Stimulated activated CD4-positive, alpha-beta T cell treated with anti-CD3 and anti-CD28 coated beads, Interleukin-12 subunit alpha, Interleukin-12 subunit beta, amount 100 ng/mL, for 4 hours (primary cell): Measurements from ENCODE around the gene SLC2A14.
"Not testable (repeated sequence)": the region's sequence is repeated elsewhere in the genome, so short reads cannot be mapped to it uniquely, and the experiment has no call there.

Experiments used
- DNase-seq: peaks from one replicate; pipeline ENCODE4 v3.0.0-alpha.2; 2020

SLC2A14 gene

DNA sequence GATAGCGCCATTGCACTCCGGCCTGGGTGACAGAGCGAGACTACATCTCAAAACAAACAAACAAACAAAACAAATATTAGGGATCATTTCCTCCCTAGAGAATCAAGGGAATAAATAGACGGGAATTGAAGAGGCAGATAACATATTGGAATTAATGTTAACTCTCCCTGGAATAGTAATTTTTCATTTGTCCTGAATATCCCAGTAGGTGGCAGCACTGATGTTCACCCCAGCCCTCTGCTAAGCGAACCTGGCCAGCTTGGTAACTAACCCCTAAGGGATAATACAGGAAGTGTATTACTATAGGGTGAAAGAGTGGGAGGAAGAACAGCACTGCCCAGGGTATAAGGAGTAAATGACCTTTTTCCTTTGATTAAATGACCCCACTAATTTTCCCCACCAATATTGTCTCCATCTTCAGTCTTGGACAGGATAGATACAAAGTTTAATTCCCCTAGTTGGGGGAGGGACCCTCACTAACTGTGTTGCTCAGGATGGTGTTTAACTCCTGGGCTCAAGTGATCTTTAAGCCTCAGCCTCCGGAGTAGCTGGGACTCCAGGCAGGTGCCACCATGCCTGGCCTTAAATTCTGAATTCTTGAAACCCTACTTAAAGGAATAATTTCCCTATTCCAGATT, 40.5 kb downstream of the SLC2A14 start:
- DNase-seq: no peak

DNA sequence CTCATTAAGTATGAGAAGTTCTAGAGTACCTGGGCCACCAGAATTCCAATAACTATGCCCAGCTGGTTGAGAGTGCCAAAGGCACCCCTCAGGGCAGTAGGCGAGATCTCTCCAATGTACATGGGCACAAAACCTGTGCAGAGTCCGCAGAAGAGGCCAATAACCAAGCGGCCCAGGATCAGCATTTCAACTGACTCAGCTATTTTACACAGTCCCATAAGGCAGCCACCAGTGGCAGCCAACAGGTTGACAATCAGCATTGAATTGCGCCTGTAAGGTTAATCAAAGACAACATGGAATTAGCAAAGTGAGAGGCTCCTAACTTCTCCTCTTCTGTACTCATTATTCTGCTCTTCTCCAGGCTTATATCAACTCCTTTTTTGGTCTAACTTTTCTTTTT, 43.0 kb downstream of the SLC2A14 start:
- DNase-seq: not testable (repeated sequence)

DNA sequence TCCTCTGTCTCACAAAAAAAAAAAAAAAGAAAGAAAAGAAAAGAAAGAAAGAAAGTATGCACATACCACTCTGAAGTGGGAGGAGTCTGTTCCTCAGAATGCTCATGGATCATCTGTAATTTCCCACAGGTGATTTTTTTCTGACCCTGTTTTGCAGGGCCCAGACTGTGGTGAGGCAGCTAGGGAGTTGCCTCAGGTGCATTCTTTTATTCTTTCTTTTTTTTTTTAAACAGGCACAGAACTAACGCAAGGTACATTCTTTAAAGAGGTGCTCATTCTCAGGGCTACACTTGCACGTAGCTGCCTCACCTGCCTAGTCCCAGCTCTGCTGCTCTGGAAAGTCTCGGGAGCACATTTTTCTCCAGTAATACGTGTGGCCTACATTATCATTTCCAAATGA, 47.0 kb downstream of the SLC2A14 start:
- not testable (repeated sequence) for DNase-seq

DNA sequence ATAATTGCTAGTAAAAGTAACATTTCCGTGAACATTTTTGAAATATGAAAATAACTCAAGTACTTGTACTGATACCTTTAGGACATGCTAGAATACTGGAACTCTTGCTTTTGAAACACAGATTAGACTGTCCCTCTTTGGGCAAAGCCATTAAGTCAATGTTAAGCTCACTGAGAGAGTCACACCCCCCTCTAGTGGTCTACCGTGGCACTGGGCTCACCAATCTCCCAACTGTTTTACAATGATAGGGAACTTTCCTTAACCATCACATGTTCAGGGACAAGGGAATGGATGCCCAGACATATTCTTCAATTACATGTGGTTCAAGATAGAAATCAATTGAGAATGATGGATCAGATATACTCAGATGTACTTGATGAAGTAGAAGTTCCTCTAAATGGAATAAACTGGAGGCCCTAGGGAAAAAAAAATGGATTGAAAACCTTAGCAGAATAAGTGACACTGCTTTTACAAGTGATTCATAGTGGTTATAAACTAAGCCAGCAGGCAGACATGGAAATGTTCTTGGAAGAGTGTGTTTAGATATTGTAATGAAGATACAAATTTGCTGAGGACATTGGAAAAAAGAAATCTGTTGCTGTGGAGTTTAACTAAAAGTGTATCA, 65.7 kb downstream of the SLC2A14 start:
- peak; percentile 56 for DNase-seq

DNA sequence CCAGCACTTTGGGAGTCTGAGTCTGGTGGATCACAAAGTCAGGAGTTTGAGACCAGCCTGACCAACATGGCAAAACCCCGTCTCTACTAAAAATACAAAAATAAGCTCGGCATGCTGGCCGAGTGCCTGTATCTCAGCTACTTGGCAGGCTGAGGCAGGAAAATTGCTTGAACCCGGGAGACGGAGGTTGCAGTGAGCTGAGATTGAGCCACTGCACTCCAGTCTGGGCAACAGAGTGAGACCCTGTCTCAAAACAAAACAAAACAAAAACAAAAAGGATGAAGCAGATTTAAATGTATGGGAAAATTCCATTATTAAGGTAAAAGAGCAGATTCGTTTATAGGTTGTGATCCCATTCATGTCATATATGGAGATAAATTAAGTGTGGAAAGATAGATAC, 66.4 kb downstream of the SLC2A14 start:
- DNase-seq: not testable (repeated sequence)

DNA sequence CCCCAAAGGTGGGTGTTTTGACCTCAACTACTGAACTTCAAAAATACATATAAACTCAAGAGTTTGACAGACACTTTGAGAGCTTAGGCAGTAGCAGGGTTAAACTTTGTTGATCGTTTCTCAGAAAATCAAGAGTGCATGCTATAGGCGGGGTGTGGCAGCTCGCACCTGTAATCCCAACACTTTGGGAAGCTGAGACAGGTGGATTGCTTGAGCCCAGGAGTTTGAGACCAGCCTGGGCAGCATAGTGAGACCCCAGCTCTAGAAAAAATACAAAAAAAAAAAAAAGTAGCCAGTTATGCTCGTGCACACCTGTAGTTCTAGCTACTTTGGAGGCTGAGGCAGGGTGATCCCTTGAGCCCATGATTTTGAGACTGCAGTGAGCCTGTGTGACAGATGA, 71.3 kb downstream of the SLC2A14 start:
- DNase-seq: no peak

DNA sequence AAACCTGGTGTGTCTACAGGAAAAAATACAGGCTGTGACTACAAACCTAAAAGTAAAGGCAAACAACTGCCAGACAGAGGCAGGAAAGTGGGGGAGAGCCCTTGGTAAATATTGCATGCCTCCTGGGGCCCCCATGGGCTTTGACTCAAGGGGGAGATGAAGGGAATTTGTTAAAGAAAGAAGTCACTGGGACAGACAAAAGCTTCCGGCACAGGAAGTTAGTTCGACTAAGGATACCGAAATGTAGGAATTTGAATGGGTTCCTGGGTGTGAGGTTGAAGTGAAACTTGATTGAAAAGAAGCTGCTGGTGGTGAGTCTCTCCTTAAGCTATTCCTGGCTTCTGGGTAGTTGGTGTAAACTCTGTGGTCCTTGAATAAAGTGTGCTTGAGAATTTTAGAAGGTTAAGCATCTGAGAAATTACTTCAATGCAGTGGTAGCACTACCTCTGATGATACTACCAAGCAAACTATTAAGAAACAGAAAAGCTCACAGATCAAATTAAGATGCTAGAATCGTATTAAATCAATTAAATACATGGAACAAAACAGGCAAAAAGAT, 73.9 kb downstream of the SLC2A14 start:
- DNase-seq: not testable (repeated sequence)

DNA sequence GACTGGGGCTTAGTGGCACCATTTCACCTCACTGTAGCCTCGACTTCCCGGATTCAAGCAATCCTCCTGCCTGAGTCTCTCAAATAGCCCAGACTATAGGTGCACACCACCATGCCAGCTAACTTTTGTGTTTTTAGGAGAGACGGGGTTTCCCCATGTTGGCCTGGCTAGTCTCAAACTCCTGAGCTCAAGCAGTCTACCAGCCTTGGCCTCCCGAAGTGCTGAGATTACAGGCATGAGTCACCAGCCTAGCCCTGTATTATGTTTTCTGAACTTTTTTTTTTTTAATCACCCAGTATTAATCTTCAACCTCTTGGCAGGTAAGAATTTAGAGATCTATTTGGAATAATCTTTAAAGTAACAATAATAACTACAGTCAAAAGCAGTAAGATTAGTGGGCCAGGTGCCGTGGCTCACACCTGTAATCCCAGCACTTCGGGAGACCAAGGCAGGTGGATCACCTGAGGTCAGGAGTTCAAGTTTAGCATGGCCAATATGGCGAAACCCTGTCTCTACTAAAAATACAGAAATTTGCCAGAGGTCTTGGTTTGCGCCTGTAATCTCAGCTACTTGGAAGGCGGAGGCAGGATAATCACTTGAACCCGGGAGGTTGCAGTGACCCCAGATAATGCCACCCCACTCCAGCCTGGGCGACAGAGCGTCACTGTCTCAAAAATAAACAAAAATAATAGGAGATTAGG, 74.9 kb downstream of the SLC2A14 start:
- DNase-seq: no peak

DNA sequence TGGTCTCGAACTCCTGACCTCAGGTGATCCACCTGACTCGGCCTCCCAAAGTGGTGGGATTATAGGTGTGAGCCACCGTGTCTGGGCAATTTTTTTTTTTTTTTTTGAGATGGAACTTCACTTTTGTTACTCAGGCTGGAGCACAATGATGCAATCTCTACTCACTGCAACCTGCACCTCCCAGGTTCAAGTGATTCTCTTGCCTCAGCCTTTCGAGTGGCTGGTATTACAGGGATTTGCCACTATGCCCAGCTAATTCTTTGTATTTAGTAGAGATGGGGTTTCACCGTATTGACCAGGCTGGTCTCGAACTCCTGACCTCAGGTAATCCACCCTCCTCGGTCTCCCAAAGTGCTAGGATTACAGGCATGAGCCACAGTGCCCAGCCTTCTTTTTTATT, 75.4 kb downstream of the SLC2A14 start:
- DNase-seq: not testable (repeated sequence)

DNA sequence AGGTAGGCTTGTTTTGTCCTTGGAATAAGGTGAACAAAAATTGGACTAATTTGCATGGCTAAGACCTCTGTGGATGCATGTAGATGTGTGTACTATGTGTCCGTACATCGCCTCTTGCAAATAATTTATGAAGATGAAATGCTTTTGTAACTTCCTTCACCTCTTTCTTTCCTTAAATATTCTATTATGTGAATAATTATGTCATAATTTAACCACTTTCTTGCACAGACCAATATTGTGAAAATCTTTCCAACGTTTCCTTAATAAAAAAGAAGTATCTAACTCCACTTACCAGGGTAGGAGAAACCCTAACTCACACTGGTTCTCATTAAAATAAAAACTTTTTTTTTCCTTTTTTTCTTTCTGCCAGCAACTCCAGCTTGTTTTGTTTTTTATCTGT, 79.5 kb downstream of the SLC2A14 start:
- DNase-seq: no peak

DNA sequence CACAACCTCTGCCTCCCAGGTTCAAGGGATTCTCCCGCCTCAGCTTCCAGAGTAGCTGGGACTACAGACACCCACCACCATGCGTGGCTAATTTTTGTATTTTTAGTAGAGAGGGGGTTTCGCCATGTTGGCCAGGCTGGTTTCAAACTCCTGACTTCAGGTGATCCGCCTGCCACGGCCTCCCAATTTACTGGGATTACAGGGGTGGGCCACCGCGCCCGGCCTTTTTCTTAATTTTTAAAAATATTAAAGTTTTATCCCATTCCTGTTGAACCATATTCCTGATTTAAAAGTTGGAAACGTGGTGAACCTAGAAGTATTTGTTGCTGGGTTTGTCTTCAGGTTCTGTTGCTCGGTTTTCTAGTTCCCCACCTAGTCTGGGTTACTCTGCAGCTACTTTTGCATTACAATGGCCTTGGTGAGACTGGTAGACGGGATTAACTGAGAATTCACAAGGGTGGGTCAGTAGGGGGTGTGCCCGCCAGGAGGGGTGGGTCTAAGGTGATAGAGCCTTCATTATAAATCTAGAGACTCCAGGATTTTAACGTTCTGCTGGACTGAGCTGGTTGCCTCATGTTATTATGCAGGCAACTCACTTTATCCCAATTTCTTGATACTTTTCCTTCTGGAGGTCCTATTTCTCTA, 83.7 kb downstream of the SLC2A14 start, which contains the start of gene NANOG:
Gene NANOG (plus strand): TSS at position 519 of the 645 bp plus-strand sequence. CDS start 213 bp downstream, outside the sequence.
- not testable (repeated sequence) for DNase-seq

DNA sequence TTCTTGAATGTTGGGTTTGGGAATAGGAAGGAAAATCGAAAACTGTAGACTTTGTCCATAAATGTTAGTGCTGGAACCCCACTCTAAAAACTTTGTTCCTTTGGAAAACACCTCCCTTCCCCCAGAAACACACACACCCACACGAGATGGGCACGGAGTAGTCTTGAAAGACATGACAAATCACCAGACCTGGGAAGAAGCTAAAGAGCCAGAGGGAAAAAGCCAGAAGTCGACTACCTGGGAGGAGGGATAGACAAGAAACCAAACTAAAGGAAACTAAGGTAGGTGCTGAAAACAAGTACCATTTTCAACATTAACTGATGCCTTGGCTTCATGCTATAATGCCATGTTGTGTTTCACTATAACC, 84.4 kb downstream of the SLC2A14 start:
- no peak for DNase-seq

DNA sequence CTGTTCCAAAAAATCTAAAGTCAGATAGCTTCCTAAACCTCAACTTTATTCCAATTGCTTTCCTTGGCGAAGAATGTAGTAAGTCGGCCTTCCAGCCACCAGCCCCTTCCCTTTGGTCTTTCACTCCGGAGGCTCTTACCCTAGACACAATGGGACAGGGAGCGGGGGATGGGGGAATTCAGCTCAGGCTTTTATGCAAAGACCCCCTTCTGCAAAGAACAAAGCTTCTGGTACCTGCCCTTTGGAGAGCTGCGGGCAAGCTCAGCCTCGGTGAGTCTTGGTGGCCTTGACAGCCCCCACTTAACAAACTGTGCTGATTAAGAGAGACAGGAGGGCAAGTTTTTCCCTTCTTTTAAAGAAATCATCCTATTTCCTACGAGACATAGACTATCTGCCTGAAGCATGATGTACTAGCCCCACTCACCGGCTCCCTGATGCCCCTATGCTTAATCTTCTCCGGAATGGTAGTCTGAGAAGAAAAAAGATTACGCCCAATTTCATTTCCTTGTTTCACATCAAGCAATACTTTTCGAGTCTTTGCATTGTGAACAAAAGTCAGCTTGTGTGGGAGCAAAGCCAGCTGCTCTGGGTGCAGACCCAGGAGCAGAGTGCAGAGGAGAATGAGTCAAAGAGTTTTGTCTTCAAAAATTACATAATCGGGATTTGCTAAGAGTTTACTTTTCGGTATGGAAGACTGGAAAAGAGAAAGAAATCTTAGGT, 85.0 kb downstream of the SLC2A14 start:
- DNase-seq: no peak

DNA sequence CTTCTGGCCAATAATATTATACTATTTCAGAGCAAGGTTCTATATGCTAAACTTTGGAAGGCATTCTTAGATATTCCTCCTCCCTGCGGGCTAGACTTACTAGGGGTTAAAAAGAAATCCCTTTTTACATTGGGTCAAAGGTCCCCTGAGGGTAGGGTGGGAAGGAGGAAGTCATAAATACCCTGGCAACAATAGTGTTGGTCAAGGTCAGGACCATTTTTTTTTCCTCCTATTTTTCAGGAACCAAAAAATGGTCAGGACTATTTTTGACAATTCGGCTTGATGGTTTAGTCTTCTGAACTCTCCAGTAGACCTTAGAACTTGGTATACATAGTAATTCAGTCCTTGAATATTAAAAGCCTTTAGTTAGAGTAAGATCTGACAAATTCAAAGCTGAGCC, 88.0 kb downstream of the SLC2A14 start:
- DNase-seq: no peak

DNA sequence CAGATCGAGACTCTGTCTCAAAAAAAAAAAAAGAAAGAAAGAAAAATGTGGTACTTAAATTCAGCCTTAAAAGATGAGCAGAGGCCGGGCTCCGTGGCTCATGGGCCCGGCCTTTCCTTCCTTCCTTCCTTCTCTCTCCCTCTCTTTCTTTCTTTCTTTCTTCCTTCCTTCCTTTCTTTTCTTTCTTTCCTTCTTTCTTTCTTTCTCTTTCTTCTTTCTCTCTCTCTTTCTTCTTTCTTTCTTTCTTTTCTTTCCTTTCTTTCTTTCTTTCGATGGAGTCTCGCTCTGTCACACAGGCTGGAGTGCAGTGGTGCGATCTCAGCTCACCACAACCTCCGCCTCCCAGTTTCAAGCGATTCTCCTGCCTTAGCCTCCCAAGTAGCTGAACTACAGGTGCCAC, 89.3 kb downstream of the SLC2A14 start:
- not testable (repeated sequence) for DNase-seq

DNA sequence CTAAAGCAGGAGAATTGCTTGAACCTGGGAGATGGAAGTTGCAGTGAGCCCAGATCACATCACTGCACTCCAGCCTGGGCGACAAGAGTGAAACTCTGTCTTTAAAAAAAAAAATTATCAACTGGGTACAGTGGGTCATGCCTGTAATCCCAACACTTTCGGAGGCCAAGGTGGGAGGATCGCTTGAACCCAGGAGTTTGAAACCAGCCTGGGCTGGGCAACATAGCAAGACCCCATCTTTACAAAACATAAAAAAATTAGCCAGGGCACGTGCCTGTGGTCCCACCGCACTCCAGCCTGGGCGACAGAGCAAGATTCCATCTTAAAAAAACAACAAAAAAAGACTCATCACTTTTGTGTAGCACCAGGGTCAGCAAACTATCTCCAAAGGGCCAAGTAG, 90.7 kb downstream of the SLC2A14 start:
- no peak for DNase-seq

DNA sequence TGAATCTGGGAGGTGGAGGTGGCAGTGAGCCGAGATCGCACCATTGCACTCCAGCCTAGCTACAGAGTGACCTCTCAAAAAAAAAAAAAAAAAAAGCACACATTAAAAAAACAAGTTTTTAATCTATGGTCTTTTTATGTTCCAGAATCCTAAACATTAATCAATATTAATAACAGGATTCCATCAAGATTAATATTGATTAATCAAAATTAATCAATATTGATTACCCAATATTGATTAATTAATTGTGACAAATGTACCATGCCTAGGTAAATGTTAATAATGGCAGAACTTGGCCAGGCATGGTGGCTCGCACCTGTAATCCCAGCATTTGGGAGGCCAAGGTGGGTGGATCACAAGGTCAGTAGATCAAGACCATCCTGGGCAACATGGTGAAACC, 91.4 kb downstream of the SLC2A14 start:
- DNase-seq: no peak

DNA sequence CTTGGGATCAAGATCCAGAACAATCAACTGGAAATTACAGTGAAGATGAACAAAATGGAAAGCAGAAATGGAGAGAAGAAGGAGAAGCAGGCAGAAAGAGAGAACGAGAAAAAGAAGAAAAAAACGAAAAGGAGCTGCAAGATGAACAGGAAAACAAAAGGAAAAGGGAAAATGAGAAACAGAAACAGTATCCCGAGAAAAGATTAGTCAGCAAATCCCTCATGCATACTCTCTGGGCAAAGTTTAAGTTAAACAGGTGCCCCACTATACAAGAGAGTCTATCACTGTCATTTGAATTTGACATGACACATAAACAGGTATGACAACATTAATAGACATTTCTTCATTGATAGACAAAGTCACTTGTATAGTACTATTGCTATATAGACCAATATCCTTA, 102.7 kb downstream of the SLC2A14 start:
- DNase-seq: no peak
